Measurements from ENCODE around the gene MRTFA.

MRTFA gene

DNA sequence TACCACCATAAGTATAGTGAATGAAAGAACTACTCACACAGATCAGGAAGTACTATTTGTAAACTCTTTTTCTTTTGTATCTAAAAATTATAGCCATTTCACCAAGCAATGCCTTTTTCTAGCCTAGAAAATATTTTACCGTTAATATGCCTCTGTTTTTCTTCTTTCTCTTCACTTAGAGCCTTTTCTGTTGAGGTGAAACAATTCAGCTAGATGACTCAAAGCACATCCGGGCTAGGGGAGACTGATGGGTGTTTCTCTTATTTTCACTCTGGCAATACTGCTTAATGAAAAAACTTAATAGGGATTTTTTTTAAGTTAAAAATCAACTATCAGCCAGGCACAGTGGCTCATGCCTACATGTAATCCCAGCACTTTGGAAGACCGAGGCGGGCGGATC is 172.8 kb downstream of the MRTFA start:
- Histone ChIP-seq H3K4me3 (ENCODE audit: low read depth in 1 of 2, low read length in 2 of 2) (no peak overlapping the region), H3K9ac (ENCODE audit: low read length) (no peak overlapping the region), H3K27me3 (ENCODE audit: control insufficient read depth in 1 of 2, insufficient read depth in 2 of 2, low read length in 2 of 2) (no peaks in the 10 kb centered on the region), H3K27ac (ENCODE audit: low read depth, low read length) (peak overlapping the region; percentile 15), H3K4me1 (ENCODE audit: insufficient read depth, low read length) (no peaks in the 10 kb centered on the region), H3K36me3 (ENCODE audit: insufficient read depth, low read length) (peaks cover 9% of the 10 kb centered on the region), H3K9me3 (ENCODE audit: low read length) (no peaks in the 10 kb centered on the region)

- H3K4me3 ChIP-seq (ENCODE audit: low read depth in 1 of 2, low read length in 2 of 2): no peak overlapping the region
- peaks cover 9% of the 10 kb centered on the region for H3K36me3 ChIP-seq (ENCODE audit: insufficient read depth, low read length)
- no peak overlapping the region for H3K27ac ChIP-seq (ENCODE audit: low read depth, low read length)
- H3K27me3 ChIP-seq (ENCODE audit: control insufficient read depth in 1 of 2, insufficient read depth in 2 of 2, low read length in 2 of 2): no peaks in the 10 kb centered on the region
- no peaks in the 10 kb centered on the region for H3K4me1 ChIP-seq (ENCODE audit: insufficient read depth, low read length)
- no peaks in the 10 kb centered on the region for H3K9me3 ChIP-seq (ENCODE audit: low read length)
- H3K9ac ChIP-seq (ENCODE audit: low read length): no peak overlapping the region
These were observed 173.4 kb downstream of the MRTFA start for GRCh38 chr22:40463017-40463631.

GRCh38 chr22:40462195-40462984 is 174.1 kb downstream of the MRTFA start:
- H3K4me3 ChIP-seq (ENCODE audit: low read depth in 1 of 2, low read length in 2 of 2): no peak overlapping the region
- H3K27ac ChIP-seq (ENCODE audit: low read depth, low read length): no peak overlapping the region

GRCh38 chr22:40453671-40454070 is 182.8 kb downstream of the MRTFA start:
- Histone ChIP-seq H3K27me3 (ENCODE audit: control insufficient read depth in 1 of 2, insufficient read depth in 2 of 2, low read length in 2 of 2) (no peaks in the 10 kb centered on the region), H3K9me3 (ENCODE audit: low read length) (no peaks in the 10 kb centered on the region), H3K36me3 (ENCODE audit: insufficient read depth, low read length) (no peaks in the 10 kb centered on the region), H3K4me3 (ENCODE audit: low read depth in 1 of 2, low read length in 2 of 2) (no peak overlapping the region), H3K4me1 (ENCODE audit: insufficient read depth, low read length) (peaks cover 28% of the 10 kb centered on the region), H3K27ac (ENCODE audit: low read depth, low read length) (no peak overlapping the region), H3K9ac (ENCODE audit: low read length) (no peak overlapping the region)

More at GRCh38 chr22:40462195-40462984, 174.1 kb downstream of the MRTFA start:
- no peak overlapping the region for H3K9ac ChIP-seq (ENCODE audit: low read length)
- peaks cover 9% of the 10 kb centered on the region for H3K36me3 ChIP-seq (ENCODE audit: insufficient read depth, low read length)
- H3K9me3 ChIP-seq (ENCODE audit: low read length): no peaks in the 10 kb centered on the region
- H3K4me1 ChIP-seq (ENCODE audit: insufficient read depth, low read length): no peaks in the 10 kb centered on the region
- H3K27me3 ChIP-seq (ENCODE audit: control insufficient read depth in 1 of 2, insufficient read depth in 2 of 2, low read length in 2 of 2): no peaks in the 10 kb centered on the region

DNA sequence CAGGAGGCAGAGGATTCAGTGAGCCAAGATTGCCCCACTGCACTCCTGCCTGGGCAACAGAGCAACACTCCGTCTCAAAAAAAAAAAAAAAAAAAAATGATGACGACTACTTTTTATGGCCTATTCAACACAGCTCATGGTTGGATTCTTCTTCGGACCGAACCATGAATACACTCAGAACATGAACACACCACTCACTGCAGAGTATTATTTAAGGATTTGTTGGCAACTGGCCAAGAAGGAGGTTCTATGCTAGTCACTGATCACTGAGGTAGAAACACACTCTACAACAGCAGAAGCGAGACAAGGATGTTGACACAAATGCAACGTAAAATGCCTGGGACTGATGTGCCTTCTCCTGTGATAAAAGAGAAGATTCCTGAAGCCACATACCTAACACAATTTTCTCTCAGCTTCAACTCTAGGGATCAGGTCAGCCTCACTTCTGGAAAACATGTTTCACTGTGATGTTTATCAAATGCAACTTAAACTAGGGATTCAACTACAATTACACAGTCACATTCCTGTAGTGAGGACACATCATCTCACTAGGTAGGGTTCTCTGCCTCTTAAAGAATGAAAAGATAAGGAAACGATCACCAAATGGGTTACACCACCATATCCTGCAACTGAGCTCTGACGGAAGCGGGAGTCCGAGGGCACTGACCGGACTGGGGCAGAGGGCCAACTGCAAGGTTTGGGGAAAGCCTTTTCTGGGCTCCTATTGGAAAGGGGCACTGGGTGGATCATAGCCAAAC is 183.6 kb downstream of the MRTFA start:
- Histone ChIP-seq H3K4me1 (ENCODE audit: insufficient read depth, low read length) (peaks cover 28% of the 10 kb centered on the region), H3K36me3 (ENCODE audit: insufficient read depth, low read length) (no peaks in the 10 kb centered on the region), H3K4me3 (ENCODE audit: low read depth in 1 of 2, low read length in 2 of 2) (no peak overlapping the region), H3K27me3 (ENCODE audit: control insufficient read depth in 1 of 2, insufficient read depth in 2 of 2, low read length in 2 of 2) (no peaks in the 10 kb centered on the region), H3K9ac (ENCODE audit: low read length) (no peak overlapping the region), H3K27ac (ENCODE audit: low read depth, low read length) (no peak overlapping the region), H3K9me3 (ENCODE audit: low read length) (no peaks in the 10 kb centered on the region)

DNA sequence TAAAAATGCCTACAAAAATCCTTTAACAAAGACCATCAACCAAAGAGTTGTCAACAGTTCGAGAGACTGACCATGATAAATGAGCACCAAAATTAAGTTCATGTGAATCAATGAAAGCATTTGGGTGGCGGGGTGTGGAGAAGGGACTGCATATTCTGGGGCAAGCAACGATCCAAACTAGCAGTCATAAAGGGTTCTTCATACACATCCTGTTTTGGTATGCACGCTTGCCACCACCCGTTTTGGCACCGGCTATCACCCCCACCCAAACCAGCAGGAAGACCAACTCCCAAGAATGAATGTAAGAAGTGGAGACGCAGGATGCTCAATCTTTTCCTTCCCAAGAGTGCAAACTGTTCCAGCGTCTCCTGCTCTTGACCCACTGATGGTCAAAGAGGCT is 185.3 kb downstream of the MRTFA start:
- H3K36me3 ChIP-seq (ENCODE audit: insufficient read depth, low read length): no peaks in the 10 kb centered on the region
- no peak overlapping the region for H3K27ac ChIP-seq (ENCODE audit: low read depth, low read length)
- H3K9ac ChIP-seq (ENCODE audit: low read length): no peak overlapping the region
- H3K4me3 ChIP-seq (ENCODE audit: low read depth in 1 of 2, low read length in 2 of 2): no peak overlapping the region
- no peaks in the 10 kb centered on the region for H3K27me3 ChIP-seq (ENCODE audit: control insufficient read depth in 1 of 2, insufficient read depth in 2 of 2, low read length in 2 of 2)
- H3K4me1 ChIP-seq (ENCODE audit: insufficient read depth, low read length): peaks cover 28% of the 10 kb centered on the region
- no peaks in the 10 kb centered on the region for H3K9me3 ChIP-seq (ENCODE audit: low read length)

GRCh38 chr22:40450616-40451015 is 185.9 kb downstream of the MRTFA start:
- H3K27me3 ChIP-seq (ENCODE audit: control insufficient read depth in 1 of 2, insufficient read depth in 2 of 2, low read length in 2 of 2): no peaks in the 10 kb centered on the region
- no peaks in the 10 kb centered on the region for H3K36me3 ChIP-seq (ENCODE audit: insufficient read depth, low read length)
- H3K27ac ChIP-seq (ENCODE audit: low read depth, low read length): no peak overlapping the region
- no peak overlapping the region for H3K9ac ChIP-seq (ENCODE audit: low read length)
- H3K4me1 ChIP-seq (ENCODE audit: insufficient read depth, low read length): peaks cover 28% of the 10 kb centered on the region
- H3K9me3 ChIP-seq (ENCODE audit: low read length): no peaks in the 10 kb centered on the region
- no peak overlapping the region for H3K4me3 ChIP-seq (ENCODE audit: low read depth in 1 of 2, low read length in 2 of 2)

GRCh38 chr22:40449676-40450035 is 186.9 kb downstream of the MRTFA start:
- Histone ChIP-seq H3K4me3 (ENCODE audit: low read depth in 1 of 2, low read length in 2 of 2) (no peak overlapping the region), H3K9ac (ENCODE audit: low read length) (no peak overlapping the region), H3K4me1 (ENCODE audit: insufficient read depth, low read length) (peaks cover 28% of the 10 kb centered on the region), H3K36me3 (ENCODE audit: insufficient read depth, low read length) (no peaks in the 10 kb centered on the region), H3K27me3 (ENCODE audit: control insufficient read depth in 1 of 2, insufficient read depth in 2 of 2, low read length in 2 of 2) (no peaks in the 10 kb centered on the region), H3K9me3 (ENCODE audit: low read length) (no peaks in the 10 kb centered on the region), H3K27ac (ENCODE audit: low read depth, low read length) (no peak overlapping the region)

DNA sequence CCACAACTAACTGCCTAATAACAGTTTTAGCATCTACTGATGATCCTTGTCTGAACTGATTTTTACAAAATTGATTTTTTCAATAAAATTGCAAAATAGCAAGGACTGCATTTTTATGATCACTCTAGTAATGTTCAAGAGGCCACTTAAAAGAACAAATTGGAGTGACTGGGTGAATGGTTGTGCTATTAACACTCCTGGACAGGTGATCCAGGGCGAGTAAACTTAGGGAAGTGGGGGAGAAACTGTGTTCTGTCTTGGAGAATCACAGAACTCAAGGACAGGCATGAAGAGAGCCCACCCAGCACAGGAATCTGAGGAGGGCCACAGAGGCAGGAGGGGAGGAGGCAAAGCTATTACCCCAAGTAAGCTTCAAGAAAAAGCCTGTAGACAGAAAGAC is 190.3 kb downstream of the MRTFA start:
- no peaks in the 10 kb centered on the region for H3K9me3 ChIP-seq (ENCODE audit: low read length)
- H3K4me3 ChIP-seq (ENCODE audit: low read depth in 1 of 2, low read length in 2 of 2): no peak overlapping the region
- H3K36me3 ChIP-seq (ENCODE audit: insufficient read depth, low read length): no peaks in the 10 kb centered on the region
- no peak overlapping the region for H3K9ac ChIP-seq (ENCODE audit: low read length)
- H3K27ac ChIP-seq (ENCODE audit: low read depth, low read length): no peak overlapping the region
- no peaks in the 10 kb centered on the region for H3K27me3 ChIP-seq (ENCODE audit: control insufficient read depth in 1 of 2, insufficient read depth in 2 of 2, low read length in 2 of 2)
- peaks cover 22% of the 10 kb centered on the region for H3K4me1 ChIP-seq (ENCODE audit: insufficient read depth, low read length)

DNA sequence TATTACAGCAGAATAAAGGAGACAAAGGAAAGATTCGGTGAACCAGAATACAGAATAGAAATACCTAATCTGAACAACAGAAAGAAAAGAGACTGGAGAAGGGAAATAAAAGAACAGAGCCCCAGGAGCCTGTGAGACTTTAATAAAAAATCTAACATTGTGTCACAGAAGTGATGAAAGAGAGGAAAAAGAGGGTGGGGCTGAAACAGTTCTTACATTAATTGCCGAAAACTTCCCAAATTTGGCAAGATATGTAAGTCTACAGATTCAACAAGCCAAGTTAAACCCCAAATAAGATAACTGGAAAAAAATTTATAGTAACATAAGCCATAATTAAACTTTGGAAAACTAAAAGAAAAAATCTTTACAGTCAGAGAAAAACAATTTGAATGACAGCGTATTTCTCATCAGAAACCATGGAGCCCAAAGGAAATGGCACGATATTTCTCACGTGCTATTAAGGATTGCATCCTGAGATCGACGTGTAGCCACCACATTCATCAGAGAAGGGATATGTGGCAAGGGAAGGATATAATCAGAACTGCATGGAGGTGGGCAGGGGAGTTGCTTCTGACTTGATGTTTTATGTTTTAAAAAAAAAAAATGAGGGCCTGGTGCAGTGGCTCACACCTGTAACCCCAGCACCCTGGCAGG is 192.2 kb downstream of the MRTFA start:
- Histone ChIP-seq H3K27me3 (ENCODE audit: control insufficient read depth in 1 of 2, insufficient read depth in 2 of 2, low read length in 2 of 2) (no peaks in the 10 kb centered on the region), H3K9ac (ENCODE audit: low read length) (no peak overlapping the region), H3K4me1 (ENCODE audit: insufficient read depth, low read length) (peaks cover 9% of the 10 kb centered on the region), H3K9me3 (ENCODE audit: low read length) (no peaks in the 10 kb centered on the region), H3K27ac (ENCODE audit: low read depth, low read length) (no peak overlapping the region), H3K36me3 (ENCODE audit: insufficient read depth, low read length) (no peaks in the 10 kb centered on the region), H3K4me3 (ENCODE audit: low read depth in 1 of 2, low read length in 2 of 2) (no peak overlapping the region)

DNA sequence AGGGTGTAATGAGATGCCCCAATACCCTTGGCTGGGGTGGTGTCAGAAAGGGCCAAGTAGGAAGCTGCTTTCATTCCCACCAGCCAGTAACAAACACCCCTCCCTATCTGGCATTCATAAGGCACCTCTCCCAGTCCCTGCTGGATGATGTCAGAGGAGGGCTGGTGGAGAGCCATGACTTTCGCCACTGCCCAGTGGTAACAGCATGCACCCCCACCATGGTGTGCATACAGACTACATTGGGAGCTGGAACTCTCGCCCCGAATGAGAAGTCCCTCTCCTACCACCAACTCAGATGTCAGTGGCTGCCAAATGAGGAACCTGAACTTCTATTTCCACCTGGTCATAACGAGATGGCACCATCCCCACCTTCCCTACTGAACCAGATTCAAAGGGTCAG is 192.8 kb downstream of the MRTFA start:
- Histone ChIP-seq H3K9ac (ENCODE audit: low read length) (no peak overlapping the region), H3K9me3 (ENCODE audit: low read length) (no peaks in the 10 kb centered on the region), H3K36me3 (ENCODE audit: insufficient read depth, low read length) (no peaks in the 10 kb centered on the region), H3K27me3 (ENCODE audit: control insufficient read depth in 1 of 2, insufficient read depth in 2 of 2, low read length in 2 of 2) (no peaks in the 10 kb centered on the region), H3K4me3 (ENCODE audit: low read depth in 1 of 2, low read length in 2 of 2) (no peak overlapping the region), H3K27ac (ENCODE audit: low read depth, low read length) (no peak overlapping the region), H3K4me1 (ENCODE audit: insufficient read depth, low read length) (peaks cover 7% of the 10 kb centered on the region)

Data from muscle layer of colon (tissue), 2 donors.